Cardiac fibroblast (primary cell): ENCODE data around the gene TNS3.

Experiments used
- DNase-seq, 2 donors: peaks; one replicate each; pipeline versions ENCODE4 v3.0.0 to v3.0.0-alpha.2; 2010; ENCODE audit warnings: low read depth in 2 of 2
- H3K4me3 ChIP-seq, 2 donors: replicated peaks in 1 of 2; 1 replicate in 1 of 2; 2 replicates in 1 of 2; pipeline ENCODE4 v1.5.1; 2011; ENCODE audit warnings: low read depth in 2 of 2, low read length in 2 of 2, mild to moderate bottlenecking in 2 of 2, moderate library complexity in 1 of 2
- TF ChIP-seq, protein P1 (sequence below): IDR thresholded peaks from one replicate; pipeline ENCODE4 v1.5.1; 2011; ENCODE audit warnings: low read depth, mild to moderate bottlenecking, low read length, inconsistent platforms

The TNS3 gene

DNA sequence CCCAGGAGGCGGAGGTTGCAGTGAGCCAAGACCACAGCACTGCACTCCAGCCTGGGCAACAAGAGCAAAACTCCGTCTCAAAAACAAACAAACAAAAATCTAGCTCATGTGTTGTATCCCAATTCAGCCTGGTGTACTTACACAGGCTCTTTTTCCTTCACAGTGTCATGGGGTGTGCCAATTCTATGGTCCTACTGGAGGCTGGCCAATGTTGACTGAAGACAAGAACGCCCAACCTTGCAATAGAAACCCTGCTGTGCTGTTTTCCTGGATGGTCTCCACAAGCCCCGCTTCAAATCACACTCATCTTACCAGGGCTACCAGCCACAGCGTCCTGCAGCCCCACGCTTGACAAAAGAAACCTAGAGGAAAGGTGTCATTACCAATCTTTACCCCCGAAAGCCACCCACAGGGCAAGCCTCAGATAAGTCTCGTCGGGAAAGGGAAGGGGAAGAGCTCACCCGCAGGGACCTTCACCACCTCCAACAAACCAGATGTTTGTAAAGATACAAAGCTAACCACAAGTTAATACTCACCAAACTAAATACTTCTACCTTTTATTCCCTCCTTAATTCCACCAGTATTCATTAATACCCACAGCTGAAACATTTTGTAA lies 64.8 kb downstream of the TNS3 start:
- no peak for DNase-seq
- TF ChIP-seq, protein P1, sequence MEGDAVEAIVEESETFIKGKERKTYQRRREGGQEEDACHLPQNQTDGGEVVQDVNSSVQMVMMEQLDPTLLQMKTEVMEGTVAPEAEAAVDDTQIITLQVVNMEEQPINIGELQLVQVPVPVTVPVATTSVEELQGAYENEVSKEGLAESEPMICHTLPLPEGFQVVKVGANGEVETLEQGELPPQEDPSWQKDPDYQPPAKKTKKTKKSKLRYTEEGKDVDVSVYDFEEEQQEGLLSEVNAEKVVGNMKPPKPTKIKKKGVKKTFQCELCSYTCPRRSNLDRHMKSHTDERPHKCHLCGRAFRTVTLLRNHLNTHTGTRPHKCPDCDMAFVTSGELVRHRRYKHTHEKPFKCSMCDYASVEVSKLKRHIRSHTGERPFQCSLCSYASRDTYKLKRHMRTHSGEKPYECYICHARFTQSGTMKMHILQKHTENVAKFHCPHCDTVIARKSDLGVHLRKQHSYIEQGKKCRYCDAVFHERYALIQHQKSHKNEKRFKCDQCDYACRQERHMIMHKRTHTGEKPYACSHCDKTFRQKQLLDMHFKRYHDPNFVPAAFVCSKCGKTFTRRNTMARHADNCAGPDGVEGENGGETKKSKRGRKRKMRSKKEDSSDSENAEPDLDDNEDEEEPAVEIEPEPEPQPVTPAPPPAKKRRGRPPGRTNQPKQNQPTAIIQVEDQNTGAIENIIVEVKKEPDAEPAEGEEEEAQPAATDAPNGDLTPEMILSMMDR = no peak
- H3K4me3 ChIP-seq = no peak overlapping the region

DNA sequence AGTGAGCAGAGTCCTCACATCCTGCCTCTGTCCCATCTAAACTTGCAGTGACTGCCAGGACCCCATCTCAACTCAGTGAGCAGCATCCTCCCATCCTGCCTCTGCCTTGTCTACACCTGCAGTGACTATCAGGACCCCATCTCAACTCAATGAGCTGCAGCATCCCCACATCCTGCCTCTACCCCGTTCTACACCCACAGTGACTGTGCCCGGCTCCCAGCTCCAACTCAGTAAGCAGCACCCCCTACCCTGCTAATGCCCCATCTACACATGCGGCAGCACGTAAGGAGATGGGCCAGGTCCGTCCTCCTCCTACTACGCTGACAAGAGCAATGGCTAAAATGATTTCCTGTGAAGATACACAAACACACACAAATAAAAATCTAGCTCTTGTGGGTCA lies 65.5 kb downstream of the TNS3 start:
- TF ChIP-seq, protein P1 = no peak
- DNase-seq = no peak
- H3K4me3 ChIP-seq = no peak overlapping the region

DNA sequence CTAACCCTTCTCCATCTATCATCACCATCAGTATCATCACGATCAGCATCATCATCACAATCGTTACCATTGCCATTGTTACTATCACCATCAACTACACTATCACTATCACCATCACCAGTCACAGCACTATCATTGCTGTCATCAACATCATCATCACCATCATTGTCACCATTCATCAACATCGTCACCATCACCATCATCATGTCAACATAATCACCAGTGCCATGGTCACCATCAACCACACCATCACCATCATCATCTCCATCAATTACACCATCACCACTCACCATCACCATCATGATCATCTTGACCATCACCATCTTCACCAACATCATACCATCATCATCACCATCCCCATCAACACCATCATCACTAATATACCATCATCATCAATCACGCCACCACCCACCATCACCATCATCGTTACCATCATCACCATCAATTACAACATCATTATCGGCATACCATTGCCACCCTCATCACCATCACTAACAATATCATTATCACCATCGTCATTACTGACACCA lies 66.5 kb downstream of the TNS3 start:
- TF ChIP-seq, protein P1 = no peak

DNA sequence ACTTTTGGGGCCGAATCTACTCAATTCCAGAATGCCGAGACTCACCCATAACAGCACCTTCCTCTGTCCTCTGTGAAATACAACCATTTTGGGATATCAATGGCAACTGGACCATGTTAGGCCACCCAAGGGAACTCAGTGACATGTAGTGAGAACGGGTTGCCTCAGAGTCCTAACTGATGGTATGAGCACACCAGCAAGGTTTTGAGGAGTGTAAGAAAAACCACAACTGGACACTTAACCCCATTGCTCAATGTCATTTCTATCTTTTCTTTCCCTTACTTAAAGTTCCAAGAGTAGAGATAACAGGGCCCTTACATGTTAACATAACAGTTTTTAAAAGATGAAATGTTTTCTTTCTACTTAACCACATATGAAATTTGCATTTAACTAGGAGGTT lies 67.1 kb downstream of the TNS3 start:
- H3K4me3 ChIP-seq = no peak overlapping the region
- peak in 1 of 2 donors; percentile 49 for DNase-seq
- TF ChIP-seq, protein P1 = no peak

More for the DNA sequence above, 66.5 kb downstream of the TNS3 start:
- DNase-seq = no peak
- no peak overlapping the region for H3K4me3 ChIP-seq

DNA sequence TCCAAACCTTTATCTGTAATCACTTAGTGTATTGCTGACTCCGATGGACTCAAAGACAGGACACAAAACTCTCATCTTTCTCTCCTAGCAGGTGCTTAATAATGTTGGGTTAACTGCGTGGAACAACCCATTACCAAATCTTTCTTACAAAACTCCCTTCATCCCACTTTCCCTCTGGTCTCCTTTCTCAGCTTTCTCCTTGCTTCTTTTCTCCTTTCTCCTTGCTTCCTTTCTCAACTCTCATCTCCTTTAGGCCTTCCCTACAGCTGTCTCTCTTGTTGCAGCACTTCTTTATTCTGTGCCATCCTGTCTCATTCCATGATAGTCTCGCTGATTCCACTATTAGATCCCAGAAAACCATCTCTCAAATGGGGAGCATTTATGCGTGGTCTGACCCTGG lies 67.5 kb downstream of the TNS3 start:
- no peak for DNase-seq
- TF ChIP-seq, protein P1 = no peak
- H3K4me3 ChIP-seq = no peak overlapping the region

DNA sequence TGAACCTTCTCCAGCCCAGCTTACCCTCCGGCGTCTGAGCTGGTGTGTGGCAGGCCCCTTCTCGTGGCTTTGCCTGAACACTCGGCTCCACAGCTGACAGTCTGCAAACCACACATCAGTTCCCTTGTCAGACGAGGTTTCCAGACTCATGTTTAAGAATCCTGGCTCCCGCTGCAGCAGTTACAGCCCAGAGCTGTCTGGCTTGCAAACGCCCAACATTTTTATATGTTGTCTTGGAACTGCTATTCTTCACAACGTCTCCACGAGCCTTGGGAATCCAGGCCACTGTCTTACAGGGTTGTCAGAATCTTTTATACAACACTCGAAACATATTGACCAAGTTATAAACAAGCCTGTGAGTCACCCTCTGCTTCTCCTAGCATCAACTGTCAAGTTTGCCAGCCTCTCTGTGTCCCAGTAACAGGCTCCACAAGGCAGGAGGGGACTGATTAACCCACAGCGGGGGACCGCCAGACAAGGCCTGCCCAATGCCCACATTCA lies 68.1 kb downstream of the TNS3 start:
- peak; percentile 23 to 75 for DNase-seq
- no peak overlapping the region for H3K4me3 ChIP-seq
- TF ChIP-seq, protein P1 = no peak
